Inflammatory macrophage treated with lipopolysaccharide for 4 hours (primary cell): ENCODE measurements around the gene ECHDC3.
A peak's percentile ranks its signal among the peaks of the same experiment; 100 is the strongest.
"Not testable (repeated sequence)": the region's sequence is repeated elsewhere in the genome, so short reads cannot be mapped to it uniquely, and the experiment has no call there.

Experiments
- DNase-seq: peaks from one replicate; pipeline ENCODE4 v3.0.0-alpha.2; 2020

Gene ECHDC3, protein sequence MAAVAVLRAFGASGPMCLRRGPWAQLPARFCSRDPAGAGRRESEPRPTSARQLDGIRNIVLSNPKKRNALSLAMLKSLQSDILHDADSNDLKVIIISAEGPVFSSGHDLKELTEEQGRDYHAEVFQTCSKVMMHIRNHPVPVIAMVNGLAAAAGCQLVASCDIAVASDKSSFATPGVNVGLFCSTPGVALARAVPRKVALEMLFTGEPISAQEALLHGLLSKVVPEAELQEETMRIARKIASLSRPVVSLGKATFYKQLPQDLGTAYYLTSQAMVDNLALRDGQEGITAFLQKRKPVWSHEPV

DNA sequence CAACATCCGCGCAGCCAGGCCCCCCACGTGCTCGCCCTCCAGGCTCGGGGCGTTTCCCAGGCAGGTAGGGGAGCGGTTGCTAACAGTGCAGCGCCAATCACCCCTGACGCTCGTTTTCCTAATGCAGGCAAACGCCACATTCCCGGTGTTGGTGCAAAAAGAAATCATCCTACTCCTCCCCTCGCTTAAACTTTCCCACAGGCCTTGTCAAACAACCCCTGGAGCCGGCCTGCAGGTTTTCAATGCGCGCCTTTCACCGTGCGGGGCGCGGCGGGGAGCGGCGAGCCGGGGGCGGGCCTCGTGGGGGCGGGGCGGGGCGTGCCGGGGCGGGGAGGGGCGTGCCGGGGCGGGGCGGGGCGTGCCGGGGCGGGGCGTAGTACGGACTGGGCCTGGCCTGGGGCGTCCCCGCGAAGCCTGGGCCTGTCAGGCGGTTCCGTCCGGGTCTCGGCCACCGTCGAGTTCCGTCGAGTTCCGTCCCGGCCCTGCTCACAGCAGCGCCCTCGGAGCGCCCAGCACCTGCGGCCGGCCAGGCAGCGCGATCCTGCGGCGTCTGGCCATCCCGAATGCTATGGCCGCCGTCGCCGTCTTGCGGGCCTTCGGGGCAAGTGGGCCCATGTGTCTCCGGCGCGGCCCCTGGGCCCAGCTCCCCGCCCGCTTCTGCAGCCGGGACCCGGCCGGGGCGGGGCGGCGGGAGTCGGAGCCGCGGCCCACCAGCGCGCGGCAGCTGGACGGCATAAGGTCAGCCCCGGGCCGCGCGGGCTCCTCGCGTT lies at the start of gene ECHDC3:
Gene ECHDC3 (plus strand): TSS at position 374 of the 770 bp plus-strand sequence. CDS start 195 bp downstream, at position 569.
- peak; percentile 62 for DNase-seq

DNA sequence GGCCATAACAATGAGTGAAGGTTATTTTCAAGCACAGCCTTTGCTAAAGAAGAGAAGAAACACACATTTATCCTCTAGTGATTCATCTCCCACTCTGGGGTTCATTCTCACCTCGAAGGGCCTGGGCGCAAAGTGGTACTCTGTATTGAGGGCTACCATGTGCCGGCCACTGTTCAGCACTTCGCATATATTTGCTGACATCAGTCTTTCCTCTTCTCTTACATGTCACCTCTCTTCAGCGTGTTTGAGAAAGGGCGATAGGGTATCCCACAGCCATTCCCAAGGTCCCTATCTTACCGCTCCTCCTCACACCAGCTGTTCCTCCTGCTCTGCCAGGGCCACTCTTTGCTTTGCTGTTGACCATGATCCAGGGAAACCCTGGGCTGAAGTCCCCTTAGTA lies 48.8 kb upstream of the ECHDC3 start:
- no peak for DNase-seq

DNA sequence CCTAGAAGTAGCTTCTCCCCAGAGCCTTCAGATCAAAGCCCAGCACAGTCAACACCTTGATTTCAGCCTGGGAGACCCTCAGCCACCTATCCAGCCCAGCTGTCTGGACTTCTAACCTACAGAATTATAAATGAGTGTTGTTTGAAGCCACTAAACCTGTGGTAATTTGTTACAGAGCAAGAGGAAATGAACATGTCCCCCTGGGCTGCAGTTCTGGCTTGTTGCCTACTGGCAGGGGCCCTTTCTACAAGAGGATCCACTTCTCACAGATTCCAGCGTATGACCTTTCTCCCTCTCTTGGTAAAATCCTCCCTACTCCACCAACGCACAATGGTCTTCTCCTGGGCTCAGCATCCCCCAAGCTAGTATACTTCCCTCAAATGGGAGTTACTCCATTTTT lies 46.4 kb upstream of the ECHDC3 start:
- no peak for DNase-seq

DNA sequence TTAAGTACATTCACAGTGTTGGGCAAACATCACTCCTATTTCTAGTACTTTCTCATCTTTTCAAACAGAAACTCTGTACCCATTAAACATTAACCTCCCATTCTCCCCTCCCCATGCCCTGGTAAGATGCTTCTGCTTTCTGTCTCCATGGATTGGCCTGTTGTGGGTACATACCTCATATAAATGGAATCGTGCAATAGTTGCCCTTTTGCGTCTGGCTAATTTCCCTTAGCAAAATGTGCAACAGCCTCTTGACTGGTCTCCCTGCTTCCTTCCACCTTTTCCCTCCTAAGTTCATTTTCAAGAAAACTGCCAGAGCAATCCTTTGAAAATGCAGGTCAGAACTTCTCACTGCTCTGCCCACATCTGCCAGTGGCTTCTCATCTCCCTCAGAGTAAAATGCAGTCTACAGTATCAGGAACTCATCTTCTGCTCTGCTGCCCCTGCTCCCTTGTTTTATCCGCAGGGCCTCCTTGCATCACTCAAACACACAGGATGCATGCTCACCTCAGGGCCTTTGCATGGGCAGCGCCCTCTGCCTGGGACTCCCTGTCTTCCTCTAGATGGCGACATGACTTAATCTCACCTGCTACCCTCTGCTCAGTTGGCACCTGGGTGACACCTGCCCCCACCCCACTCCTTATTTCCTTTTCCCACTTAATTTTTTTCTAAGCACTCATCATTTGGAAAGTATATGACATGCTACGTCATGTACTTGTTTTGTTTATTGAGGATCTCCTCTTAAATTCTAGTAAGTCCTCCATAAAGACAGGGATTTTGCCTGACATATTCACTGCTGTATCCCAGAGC lies 44.3 kb upstream of the ECHDC3 start:
- DNase-seq: peak; percentile 69

DNA sequence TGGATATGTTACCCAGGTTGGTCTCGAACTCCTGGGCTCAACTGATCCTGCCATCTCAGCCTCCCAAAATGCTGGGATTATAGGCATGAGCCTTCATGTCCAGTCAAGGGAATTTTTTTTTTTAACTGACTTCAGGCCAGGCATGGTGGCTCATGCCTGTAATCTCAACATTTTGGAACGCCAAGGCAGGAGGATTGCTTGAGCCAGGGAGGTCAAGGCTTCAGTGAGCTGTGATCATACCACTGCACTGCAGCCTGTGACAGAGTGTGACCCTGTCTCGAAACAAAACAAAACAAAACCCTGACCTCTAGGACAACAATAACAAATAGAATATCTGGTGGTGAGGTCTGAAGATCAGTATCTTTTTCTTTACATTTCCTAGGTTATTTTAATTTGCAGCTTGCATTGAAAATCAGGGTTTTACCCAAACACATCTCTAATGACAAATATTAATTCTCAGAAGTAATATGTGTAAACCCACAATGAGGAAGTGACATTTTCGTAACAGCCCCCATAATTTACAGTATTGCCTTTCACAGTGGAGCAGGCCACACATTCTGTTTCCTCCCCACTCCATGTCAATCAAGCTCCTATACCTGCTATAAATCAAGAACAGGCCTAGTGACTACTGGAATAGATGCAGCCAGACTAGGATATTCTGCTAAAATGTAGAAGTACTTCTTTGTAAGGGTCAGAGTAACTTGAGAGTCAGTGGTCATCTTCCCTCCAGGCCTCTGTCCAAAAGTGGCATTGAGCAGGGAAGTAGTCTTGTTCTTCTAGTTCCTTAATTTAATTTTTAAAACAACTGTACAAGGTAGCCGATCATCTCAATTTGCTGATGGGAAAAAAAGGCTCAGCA lies 43.3 kb upstream of the ECHDC3 start:
- DNase-seq: peak; percentile 82

DNA sequence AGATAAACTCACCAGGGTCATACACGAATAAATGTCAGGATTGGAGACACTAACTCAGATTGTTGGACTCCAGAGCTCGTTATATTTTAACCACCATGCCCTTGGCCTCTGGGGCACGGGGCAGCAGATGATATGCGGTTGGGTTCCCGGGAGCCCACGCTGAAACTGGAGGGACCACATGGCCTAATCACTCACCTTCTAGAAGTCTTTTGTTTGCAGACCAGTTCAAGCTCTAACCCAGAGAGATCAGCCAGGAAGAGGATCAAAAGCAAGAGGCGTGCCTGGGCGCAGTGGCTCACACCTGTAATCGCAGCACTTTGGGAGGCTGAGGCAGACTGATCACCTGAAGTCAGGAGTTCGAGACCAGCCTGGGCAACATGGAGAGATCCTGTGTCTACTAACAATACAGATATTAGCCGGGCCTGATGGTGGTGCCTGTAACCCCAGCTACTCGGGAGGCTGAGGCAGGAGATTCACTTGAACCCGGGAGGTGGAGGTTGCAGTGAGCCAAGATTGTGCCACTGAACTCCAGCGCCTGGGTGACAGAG lies 42.6 kb upstream of the ECHDC3 start:
- DNase-seq: no peak

DNA sequence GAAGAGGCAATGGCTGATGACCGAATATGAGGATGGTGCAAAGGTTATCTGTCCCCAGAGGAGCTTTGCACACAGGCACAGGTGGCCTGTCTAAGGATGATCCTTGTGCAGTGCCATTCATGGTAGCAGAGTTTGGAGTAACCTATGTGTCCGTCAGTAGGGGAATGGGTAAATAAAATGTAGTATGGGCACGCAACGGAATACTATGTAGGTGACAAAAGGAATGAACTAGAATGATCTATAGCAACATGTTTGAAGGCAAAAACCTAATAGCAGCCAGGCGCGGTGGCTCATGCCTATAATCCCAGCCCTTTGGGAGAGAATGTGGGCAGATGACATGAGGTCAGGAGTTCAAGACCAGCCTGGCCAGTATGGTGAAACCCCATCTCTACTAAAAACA lies 41.6 kb upstream of the ECHDC3 start:
- DNase-seq: no peak

DNA sequence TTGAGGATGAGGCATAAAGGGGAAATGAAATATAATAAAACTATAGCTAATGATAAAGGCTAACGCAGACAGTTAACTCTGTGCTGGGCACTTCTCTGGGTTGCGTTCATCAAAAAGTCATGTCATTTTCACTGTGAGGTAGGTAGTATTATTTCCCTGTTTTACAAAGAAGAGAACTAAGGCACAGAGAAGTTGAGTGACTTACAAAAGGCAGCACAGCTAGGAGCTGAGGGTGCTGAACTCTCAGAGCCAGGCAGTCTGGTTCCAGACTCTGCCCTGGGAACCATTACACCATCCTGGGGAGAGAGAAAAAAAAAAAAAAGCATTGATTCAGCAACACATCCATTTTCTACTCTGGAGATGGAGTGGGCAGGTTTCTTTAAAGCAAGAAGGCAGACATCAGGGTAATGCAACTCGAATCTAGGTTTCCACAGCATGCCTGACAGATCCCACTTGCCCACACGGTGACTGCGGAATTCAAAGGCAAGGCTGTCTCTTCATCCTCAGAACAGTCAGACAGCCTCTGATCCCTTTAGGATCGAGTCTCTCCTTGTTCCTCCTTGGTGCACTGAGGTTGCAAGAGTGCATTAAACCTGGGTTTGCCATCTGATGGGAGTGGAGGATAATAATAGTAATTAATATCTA lies 40.6 kb upstream of the ECHDC3 start:
- DNase-seq: no peak

DNA sequence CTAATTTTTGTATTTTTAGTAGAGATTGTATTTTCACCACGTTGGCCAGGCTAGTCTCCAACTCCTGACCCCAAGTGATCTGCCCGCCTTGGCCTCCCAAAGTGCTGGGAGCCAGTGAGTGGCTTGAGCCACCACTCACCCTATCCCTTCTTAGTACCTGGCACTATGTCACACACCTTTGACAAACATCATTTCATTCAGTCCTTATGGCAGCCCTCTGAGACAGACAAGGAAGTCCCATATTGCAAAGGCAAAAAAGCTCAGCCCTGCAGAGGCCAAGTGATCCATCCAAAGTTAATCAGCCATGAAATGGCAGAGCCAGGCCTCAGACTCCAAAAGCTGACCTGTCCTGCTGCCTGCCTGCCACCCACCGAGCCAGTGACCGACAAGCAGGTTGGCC lies 39.9 kb upstream of the ECHDC3 start:
- no peak for DNase-seq

DNA sequence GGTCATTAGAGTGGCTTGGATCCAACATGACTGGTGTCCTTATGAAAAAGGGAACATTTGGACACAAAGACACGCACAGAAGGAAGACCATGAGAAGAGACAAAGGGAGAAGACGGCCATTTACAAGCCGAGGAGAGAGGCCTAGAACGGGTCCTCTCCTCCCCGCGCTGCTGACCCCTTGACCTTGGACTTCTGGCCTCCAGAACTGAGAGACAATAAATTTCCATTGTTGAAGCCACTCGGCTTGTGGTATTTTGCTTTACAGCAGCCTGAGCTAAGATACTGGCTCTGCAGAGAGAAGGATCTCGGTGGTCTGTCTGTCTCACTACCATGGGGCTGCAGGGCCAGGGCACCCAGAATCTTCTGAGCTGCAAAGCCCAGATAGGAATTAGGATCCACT lies 38.1 kb upstream of the ECHDC3 start:
- DNase-seq: no peak

DNA sequence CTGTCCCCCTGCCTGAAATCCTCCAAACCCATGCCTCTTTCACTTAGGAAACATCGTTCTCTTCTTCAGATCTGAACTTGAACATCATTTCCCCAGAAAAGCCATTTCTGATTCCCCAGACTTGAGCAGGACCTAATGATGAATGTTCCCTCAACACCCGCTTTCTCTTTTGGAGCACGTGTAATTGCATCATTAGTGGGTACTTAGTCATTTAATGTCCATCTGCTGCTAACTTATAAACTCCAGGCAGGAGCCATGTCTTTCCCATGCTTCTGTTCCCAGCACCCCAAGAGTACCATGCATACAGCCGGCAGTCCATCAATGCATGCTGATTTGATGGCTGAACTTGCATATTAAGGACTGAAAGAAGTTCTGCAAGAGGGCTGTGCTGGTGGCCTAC lies 36.5 kb upstream of the ECHDC3 start:
- peak; percentile 84 for DNase-seq

DNA sequence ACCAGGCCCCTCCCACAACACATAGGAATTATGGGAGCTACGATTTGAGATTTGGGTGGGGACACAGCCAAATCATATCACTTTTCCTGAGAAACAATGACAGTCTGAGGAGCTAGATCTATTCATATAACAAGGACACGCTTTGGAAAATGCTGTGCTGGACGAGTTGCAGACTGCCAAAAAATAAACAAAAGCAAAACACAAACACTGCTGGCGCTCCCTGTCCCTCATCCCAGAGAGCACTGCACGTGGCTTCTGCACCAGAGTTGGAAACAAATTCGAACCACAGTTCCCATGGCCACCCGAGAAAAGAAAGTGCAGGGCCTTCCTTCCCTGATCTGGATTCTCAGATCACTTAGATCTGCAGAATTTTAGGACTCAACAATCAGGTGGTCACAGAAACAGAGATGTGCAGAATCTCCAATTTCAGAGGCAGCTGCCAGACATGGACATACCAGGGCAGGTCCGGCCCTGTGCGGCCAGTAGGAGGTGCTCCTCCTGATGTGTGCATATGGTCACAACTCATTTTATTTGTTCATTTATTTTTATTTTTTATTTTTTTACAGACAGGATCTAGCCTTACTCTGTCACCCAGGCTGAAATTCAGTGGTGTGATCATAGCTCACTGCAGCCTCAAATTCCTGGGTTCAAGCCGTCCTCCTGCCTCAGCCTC lies 35.2 kb upstream of the ECHDC3 start:
- DNase-seq: no peak

DNA sequence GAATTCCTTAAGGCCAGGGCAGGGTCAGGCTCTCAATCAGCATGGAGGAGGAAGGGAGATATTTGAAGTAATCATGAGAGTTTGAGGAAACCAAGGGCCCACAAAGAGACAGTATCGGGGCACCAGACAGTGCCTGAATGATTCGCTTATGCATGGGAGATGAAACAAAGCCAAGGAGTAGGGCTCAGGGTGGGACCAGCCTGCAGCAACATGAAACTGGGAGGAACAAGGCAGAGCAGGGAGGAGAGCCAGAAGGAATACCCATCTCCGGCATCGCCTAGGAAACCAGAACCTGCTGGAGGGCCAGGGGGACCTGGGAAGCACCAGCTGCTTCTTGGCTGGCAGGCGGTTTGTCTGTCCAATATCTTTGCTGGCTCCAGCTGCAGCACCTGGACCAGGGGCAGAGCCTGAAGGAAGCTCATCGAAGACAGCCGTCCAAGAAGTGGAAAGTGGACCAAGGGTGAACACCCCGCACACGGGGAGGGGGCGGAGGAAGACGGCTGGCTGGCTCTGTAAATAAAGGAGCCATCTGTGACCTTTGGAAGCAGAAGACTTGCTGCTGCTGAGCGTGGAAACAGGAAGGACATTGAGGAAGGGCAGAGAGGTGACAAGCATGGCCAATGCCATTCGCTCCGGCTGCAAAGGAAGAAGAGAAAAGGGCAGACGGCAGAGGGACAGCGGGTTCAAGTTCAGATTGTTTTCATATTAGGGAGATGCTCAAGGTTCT lies 34.4 kb upstream of the ECHDC3 start:
- DNase-seq: peak; percentile 59

DNA sequence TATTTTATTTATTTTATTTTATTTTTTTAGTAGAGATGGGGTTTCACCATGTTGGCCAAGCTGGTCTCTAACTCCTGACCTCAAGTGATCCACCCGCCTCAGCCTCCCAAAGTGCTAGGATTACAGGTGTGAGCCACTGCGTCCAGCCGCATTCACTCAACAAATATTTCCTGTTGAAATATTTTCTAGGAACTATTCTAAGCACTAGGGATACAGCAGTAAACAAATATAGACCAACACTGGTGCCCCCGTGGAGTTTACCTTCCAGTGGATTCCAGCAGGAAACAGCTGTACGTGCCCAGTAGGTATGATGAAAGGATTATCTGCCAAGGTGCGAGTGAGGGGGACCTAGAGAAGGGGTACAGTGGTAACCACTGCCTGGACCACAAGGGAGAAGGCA lies 33.4 kb upstream of the ECHDC3 start:
- not testable (repeated sequence) for DNase-seq

DNA sequence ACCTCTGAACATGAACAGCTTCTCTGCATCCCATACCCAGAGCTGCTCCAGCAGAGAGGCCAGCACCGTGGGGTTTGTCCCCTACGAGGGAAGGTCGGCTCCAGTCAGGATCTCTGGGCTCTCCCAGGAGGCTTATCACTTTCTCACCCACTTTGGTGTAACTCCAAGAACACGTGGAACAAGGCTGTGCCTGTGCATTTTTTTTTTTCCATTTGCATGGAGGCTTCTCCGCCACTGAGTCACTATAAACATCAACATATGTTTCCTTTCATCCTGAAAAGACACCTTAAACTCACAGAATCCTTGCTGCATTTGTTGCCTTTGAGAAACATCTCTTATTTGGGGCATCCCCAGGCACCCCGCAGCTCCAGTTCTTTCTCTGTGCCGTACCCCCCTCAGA lies 29.4 kb upstream of the ECHDC3 start:
- no peak for DNase-seq

DNA sequence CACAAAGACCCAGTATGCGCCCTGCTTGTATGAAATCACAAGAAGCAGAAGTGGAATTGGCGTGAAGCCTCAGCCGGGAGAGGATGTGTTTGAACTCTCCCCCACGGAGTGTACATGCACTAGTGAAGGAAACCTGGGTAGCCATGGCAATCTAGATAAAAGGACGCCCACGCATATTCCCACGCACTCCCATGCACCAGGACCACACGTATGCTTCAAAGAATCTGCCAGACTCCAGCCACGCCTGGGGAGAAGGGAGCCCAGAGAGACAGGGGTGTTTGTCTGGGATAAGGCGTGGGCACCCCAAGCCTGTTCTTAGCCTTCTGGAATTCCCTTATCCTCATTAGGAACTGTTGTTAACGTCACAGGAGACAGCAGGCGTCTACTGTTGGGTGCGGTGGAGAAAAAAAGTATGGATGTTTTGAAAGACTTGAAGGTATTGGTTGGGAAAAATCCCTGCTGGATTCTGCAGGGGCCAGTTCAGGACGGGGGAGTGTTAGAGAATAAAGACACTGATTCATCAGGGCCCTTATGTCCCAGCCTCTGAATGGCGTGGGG lies 28.9 kb upstream of the ECHDC3 start:
- DNase-seq: peak; percentile 77

DNA sequence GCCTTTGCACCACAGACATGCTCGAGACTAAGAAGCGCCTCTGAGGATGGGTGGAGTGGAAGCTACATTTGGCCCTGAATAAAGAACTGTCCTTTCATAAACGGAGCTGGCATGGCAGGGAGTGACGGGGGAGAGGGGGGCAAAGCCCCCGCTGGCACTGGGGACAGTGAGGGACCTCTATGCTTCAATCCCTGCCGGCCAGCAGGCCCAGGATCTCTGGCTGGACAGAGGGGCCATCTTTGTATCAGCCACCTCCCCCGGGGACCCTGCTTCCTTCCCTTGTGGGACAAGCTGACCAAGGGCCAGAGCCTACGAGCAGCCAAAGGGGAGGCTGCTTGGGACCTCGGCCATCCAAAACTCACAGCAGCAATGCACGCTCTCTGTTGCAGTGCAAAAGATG lies 28.2 kb upstream of the ECHDC3 start:
- DNase-seq: no peak

DNA sequence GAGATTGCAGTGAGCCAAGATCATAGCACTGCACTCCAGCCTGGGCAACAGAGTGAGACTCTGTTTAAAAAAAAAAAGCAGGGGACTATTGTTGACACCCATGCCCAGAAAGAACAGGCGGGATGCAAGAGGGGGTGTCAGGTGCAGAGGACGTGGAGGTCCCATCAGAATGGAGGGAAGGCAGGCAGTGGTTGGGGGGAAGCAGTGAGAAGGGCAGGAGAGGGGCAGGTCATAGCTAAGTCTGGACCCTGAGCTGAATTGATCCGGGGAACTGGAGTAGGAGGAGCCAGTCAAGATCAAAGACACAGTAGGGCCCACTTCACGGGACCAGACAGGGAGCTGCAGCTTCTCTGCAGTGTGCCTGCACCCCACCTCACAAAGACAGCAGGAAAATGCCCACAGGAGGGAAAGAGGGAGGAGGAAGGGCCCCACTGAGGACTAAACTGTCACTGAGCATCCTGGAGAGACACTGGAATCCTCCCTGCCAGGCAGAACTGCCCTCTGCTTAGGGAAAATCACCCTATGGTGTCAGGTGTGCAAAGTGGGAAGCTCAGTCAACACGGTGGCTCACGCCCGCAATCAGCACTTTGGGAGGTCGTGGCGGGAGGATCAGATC lies 27.3 kb upstream of the ECHDC3 start:
- no peak for DNase-seq

DNA sequence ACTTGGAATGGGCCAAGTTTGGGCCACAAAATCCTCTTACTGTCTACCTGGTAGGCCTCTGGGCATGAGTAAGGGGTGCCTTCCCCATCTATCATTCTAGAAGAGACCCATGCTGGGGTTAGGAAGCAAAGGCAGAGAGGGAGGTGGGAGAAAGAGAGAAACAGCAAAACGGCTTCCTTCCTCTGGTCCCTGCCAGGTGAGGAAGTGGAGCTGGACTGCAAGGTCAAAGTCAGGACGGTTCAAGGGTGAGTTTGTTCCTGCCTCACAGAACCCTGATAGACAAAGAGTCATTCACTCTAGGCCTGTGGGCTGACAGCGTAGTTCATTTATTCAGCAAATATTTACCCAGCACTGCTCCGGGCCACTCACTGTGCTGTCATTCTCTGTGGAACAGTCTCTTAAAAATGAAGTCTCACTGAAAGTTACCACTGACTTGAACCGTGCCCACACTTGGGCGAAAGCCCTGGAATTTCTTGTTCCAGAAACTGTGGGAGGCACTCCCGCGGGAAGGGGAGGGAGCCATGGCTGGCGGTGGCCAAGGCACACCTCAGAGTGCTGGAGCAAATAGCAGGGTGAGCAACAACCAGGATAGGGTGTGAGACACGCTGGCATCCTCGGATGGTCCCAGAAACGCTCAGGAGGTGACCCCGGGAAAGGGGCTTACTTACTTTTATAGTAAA lies 26.2 kb upstream of the ECHDC3 start:
- DNase-seq: no peak
